SU-DHL-6 (cell line): ENCODE data around the gene NGF.

ENCODE experiments used
- H2AFZ ChIP-seq: fragments of 200-600 bp; sonication (generic); 2 replicates; pipeline ENCODE4 v1.6.1; 2014; ENCODE audit warnings: low read depth, mild to moderate bottlenecking, moderate library complexity, mixed read lengths, antibody characterized with exemption, low read length; ENCODE audit not compliant: severe bottlenecking
- H3F3A ChIP-seq: fragments of 200-600 bp; shearing (Covaris generic); 2 replicates; pipeline ENCODE4 v1.6.0; 2016; ENCODE audit warnings: antibody characterized with exemption, mild to moderate bottlenecking; ENCODE audit not compliant: insufficient read depth
- H3K27ac ChIP-seq: fragments of 200-600 bp; sonication (generic); 2 replicates; pipeline ENCODE4 v1.5.1; 2016; ENCODE audit warnings: low read depth, mild to moderate bottlenecking, low read length, moderate library complexity, mixed read lengths
- H3K27me3 ChIP-seq: fragments of 200-600 bp; sonication (generic), shearing (Covaris generic); 2 replicates; pipeline ENCODE4 v1.6.0; 2014; ENCODE audit warnings: mild to moderate bottlenecking, low read length
- H3K36me3 ChIP-seq: fragments of 200-600 bp; sonication (generic); 2 replicates; pipeline ENCODE4 v1.6.1; 2014; ENCODE audit warnings: mild to moderate bottlenecking, low read length, mixed read lengths
- H3K4me2 ChIP-seq: fragments of 300-600, 200-600 bp; shearing (Covaris generic), sonication (generic); 2 replicates; pipeline ENCODE4 v1.6.0; 2014; ENCODE audit warnings: low read length, low read depth, mild to moderate bottlenecking; ENCODE audit not compliant: poor library complexity, severe bottlenecking
- H3K4me3 ChIP-seq: fragments of 200-600 bp; sonication (generic); 2 replicates; pipeline ENCODE4 v1.5.1; 2014; ENCODE audit warnings: antibody characterized with exemption, low read length, mild to moderate bottlenecking, mixed read lengths; ENCODE audit not compliant: insufficient read depth, poor library complexity, severe bottlenecking
- H3K79me2 ChIP-seq: fragments of 200-600 bp; sonication (generic); 2 replicates; pipeline ENCODE4 v1.6.1; 2014; ENCODE audit warnings: mild to moderate bottlenecking, low read length, moderate library complexity; ENCODE audit not compliant: insufficient read depth
- H3K9ac ChIP-seq: fragments of 200-600 bp; sonication (generic); 2 replicates; pipeline ENCODE4 v1.7.0; 2014; ENCODE audit warnings: mild to moderate bottlenecking, low read length
- H3K9me2 ChIP-seq: fragments of 200-600 bp; sonication (generic); replicated peaks from 2 replicates; pipeline ENCODE4 v1.6.1; 2014; ENCODE audit warnings: low read length; ENCODE audit not compliant: insufficient read depth
- H3K9me3 ChIP-seq: fragments of 200-600 bp; sonication (generic); 2 replicates; pipeline ENCODE4 v1.6.1; 2014; ENCODE audit warnings: low read length, mixed read lengths; ENCODE audit not compliant: insufficient read depth
- H4K20me1 ChIP-seq: fragments of 200-600 bp; sonication (generic); 2 replicates; pipeline ENCODE4 v1.6.1; 2014; ENCODE audit warnings: low read depth, mild to moderate bottlenecking, antibody characterized with exemption, low read length, moderate library complexity, mixed read lengths
- EZH2phosphoT487 ChIP-seq: fragments of 200-600 bp; sonication (generic), shearing (Covaris generic); conservative IDR thresholded peaks from 2 replicates; pipeline ENCODE4 v1.6.1; 2018; ENCODE audit warnings: mild to moderate bottlenecking, antibody characterized with exemption, low read length, moderate library complexity, mixed read lengths
- TF ChIP-seq, protein P1 (sequence below): fragments of 200-600 bp; sonication (generic); IDR thresholded peaks from one replicate; pipeline ENCODE4 v1.5.1; 2017; ENCODE audit warnings: antibody characterized with exemption, mild to moderate bottlenecking, low read length, moderate library complexity; ENCODE audit not compliant: insufficient read depth, poor library complexity, severe bottlenecking

The NGF gene

DNA sequence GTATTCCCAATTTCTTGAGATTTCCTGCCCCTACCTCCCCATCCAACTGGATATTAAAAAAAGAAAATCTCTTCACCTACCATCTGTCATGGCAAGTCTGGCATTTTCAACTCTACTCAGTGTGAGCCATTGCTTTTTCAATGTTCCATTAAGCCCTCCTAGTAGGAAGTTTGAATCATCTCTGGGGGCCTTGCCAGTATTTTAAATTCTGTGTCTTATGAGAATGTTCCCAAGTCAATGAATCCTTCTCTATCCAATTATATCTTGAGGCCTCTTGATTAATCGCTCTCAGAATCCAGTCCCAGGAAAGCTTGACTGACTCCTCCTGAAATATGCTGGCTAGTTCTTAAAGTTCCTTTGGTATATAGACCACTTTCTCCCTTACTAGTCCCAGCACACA, 91.5 kb downstream of the NGF start:
- Histone ChIP-seq H3K4me2 (no peak overlapping the region), H3K27ac (no peak overlapping the region), H3K9me3 (no peaks in the 10 kb centered on the region), H3K79me2 (no peaks in the 10 kb centered on the region), H3K4me3 (no peak overlapping the region), H3F3A (no peaks in the 10 kb centered on the region), H3K36me3 (no peaks in the 10 kb centered on the region), H3K9me2 (no peaks in the 10 kb centered on the region), H2AFZ (no peak overlapping the region), H4K20me1 (no peaks in the 10 kb centered on the region), H3K27me3 (no peaks in the 10 kb centered on the region), H3K9ac (no peak overlapping the region)
- no peak for TF ChIP-seq EZH2phosphoT487
- TF ChIP-seq, protein P1, sequence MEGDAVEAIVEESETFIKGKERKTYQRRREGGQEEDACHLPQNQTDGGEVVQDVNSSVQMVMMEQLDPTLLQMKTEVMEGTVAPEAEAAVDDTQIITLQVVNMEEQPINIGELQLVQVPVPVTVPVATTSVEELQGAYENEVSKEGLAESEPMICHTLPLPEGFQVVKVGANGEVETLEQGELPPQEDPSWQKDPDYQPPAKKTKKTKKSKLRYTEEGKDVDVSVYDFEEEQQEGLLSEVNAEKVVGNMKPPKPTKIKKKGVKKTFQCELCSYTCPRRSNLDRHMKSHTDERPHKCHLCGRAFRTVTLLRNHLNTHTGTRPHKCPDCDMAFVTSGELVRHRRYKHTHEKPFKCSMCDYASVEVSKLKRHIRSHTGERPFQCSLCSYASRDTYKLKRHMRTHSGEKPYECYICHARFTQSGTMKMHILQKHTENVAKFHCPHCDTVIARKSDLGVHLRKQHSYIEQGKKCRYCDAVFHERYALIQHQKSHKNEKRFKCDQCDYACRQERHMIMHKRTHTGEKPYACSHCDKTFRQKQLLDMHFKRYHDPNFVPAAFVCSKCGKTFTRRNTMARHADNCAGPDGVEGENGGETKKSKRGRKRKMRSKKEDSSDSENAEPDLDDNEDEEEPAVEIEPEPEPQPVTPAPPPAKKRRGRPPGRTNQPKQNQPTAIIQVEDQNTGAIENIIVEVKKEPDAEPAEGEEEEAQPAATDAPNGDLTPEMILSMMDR, result no peak

DNA sequence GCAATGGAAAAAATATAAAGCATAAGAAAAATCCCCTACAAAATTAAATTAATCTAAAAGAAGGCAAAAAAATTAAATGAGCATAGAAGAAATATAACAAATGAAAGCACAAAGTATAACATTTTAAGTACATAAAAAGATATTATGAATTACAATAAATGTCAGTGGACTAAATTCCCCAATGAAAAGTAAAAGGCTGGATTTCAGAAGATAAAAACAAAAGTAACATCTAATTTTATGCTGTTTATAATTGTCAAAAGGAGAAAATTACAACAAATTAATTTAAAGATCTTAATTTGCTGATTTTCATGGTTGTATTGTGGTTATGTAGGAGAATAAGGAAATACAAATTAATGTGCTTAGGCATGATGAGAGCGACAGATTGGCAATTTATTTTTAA, 92.8 kb downstream of the NGF start:
- Histone ChIP-seq H3K36me3 (no peaks in the 10 kb centered on the region), H3K9me3 (no peaks in the 10 kb centered on the region), H4K20me1 (no peaks in the 10 kb centered on the region), H3F3A (no peaks in the 10 kb centered on the region), H3K4me3 (no peak overlapping the region), H2AFZ (no peak overlapping the region), H3K79me2 (no peaks in the 10 kb centered on the region), H3K9me2 (no peaks in the 10 kb centered on the region), H3K9ac (no peak overlapping the region), H3K27me3 (no peaks in the 10 kb centered on the region), H3K27ac (no peak overlapping the region), H3K4me2 (no peak overlapping the region)
- TF ChIP-seq EZH2phosphoT487, result no peak
- TF ChIP-seq, protein P1, result no peak

DNA sequence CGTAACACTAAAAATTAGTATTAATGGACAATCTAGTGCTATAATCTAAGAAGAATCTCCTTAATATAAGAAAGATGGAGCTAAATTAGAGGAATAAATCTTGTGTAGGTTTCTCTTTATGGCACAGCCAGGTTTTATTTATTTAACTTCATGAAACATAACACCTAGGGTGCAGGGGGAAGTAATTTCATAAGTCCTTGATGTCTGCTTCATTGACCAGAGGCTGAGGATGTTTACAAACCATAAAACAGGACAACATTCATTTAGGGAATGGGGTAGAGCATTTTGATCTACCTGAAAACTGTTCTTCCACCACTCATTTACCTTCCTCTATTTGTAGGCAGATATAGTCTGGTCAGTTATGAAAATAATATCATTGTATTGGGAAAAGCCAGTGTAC, 95.5 kb downstream of the NGF start:
- Histone ChIP-seq H3F3A (no peaks in the 10 kb centered on the region), H3K79me2 (no peaks in the 10 kb centered on the region), H3K4me3 (no peak overlapping the region), H3K27ac (no peak overlapping the region), H2AFZ (no peak overlapping the region), H3K4me2 (no peak overlapping the region), H4K20me1 (no peaks in the 10 kb centered on the region), H3K9ac (no peak overlapping the region), H3K36me3 (no peaks in the 10 kb centered on the region), H3K9me3 (no peaks in the 10 kb centered on the region), H3K9me2 (no peaks in the 10 kb centered on the region), H3K27me3 (no peaks in the 10 kb centered on the region)
- TF ChIP-seq, protein P1, result no peak
- TF ChIP-seq EZH2phosphoT487, result no peak
